PFSK-1 (cell line): Measurements from ENCODE around the gene CAD.

Experiments
- FOXP2 ChIP-seq: optimal IDR thresholded peaks from 2 replicates; pipeline ENCODE3; 2011; ENCODE audit warnings: borderline replicate concordance, control low read depth, inconsistent platforms; ENCODE audit not compliant: insufficient read depth; ENCODE audit errors: extremely low read length, extremely low read depth
- POLR2AphosphoS5 ChIP-seq: IDR thresholded peaks from 2 replicates; pipeline ENCODE4 v1.6.1; 2012; ENCODE audit warnings: low read depth, mild to moderate bottlenecking, control low read depth, low read length, moderate library complexity
- REST ChIP-seq, 2 experiments: IDR thresholded peaks; 2 replicates each; pipeline versions ENCODE4 v1.6.1 to v1.8.0; 2011 to 2012; ENCODE audit warnings: low read depth in 2 of 2, low read length in 2 of 2, control low read depth in 1 of 2, inconsistent platforms in 1 of 2, mild to moderate bottlenecking in 1 of 2, moderate library complexity in 1 of 2; ENCODE audit not compliant: insufficient read depth in 1 of 2
- SIN3A ChIP-seq: IDR thresholded peaks from 2 replicates; pipeline ENCODE4 v1.6.1; 2012; ENCODE audit warnings: mild to moderate bottlenecking, low read length, moderate library complexity, borderline replicate concordance; ENCODE audit not compliant: insufficient read depth
- TAF1 ChIP-seq: IDR thresholded peaks from 2 replicates; pipeline ENCODE4 v1.6.1; 2012; ENCODE audit warnings: low read length, control low read depth, borderline replicate concordance; ENCODE audit not compliant: insufficient read depth

CAD gene

GRCh38 chr2:27264253-27264752 lies 47.1 kb downstream of the CAD start:
- no peak for TF ChIP-seq POLR2AphosphoS5
- no peak for TF ChIP-seq REST (IDR thresholded peaks at IDR 0.05; ENCODE audit: insufficient read depth in 1 of 2, low read depth in 2 of 2, low read length in 2 of 2)
- TF ChIP-seq SIN3A = no peak
- TF ChIP-seq TAF1 = no peak
- TF ChIP-seq FOXP2 = no peak

- TF ChIP-seq TAF1 (no peak), REST (IDR thresholded peaks at IDR 0.05; ENCODE audit: insufficient read depth in 1 of 2, low read depth in 2 of 2, low read length in 2 of 2) (no peak), FOXP2 (peak; percentile 51), POLR2AphosphoS5 (no peak), SIN3A (no peak)
Measured at GRCh38 chr2:27264753-27265535, 47.8 kb downstream of the CAD start.

GRCh38 chr2:27265536-27265870 lies 48.3 kb downstream of the CAD start:
- TF ChIP-seq REST (IDR thresholded peaks at IDR 0.05; ENCODE audit: insufficient read depth in 1 of 2, low read depth in 2 of 2, low read length in 2 of 2) (no peak), FOXP2 (no peak), POLR2AphosphoS5 (no peak), SIN3A (no peak), TAF1 (no peak)

- TF ChIP-seq FOXP2 (no peak), REST (IDR thresholded peaks at IDR 0.05; ENCODE audit: insufficient read depth in 1 of 2, low read depth in 2 of 2, low read length in 2 of 2) (no peak), TAF1 (no peak), POLR2AphosphoS5 (no peak), SIN3A (no peak)
Measured at GRCh38 chr2:27270131-27270530, 53.0 kb downstream of the CAD start.
